ENCODE measurements around the gene CACNA2D3.

CACNA2D3 gene

GRCh38 chr3:54257125-54257720, 134.9 kb downstream of the CACNA2D3 start:
- TF ChIP-seq L3MBTL2 (conservative IDR thresholded peaks at IDR 0.05), result no peak
- TF ChIP-seq, protein P1, sequence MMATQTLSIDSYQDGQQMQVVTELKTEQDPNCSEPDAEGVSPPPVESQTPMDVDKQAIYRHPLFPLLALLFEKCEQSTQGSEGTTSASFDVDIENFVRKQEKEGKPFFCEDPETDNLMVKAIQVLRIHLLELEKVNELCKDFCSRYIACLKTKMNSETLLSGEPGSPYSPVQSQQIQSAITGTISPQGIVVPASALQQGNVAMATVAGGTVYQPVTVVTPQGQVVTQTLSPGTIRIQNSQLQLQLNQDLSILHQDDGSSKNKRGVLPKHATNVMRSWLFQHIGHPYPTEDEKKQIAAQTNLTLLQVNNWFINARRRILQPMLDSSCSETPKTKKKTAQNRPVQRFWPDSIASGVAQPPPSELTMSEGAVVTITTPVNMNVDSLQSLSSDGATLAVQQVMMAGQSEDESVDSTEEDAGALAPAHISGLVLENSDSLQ (IDR thresholded peaks at IDR 0.05), result peak; percentile 73
- 0 out of 2 replicates have a peak, but pooled peaks have one; percentile 10 for TF ChIP-seq ZNF384 (IDR thresholded peaks at IDR 0.05)
- TF ChIP-seq ELF4 (IDR thresholded peaks at IDR 0.05), result no peak
- DNase-seq (ENCODE audit: extremely low spot score), result no peak
- ChIA-PET CTCF (no interaction called here), POLR2A (no interaction called here)

GRCh38 chr3:54259636-54260035, 137.3 kb downstream of the CACNA2D3 start:
- CTCF ChIA-PET, result no interaction called here

GRCh38 chr3:54261141-54261540, 138.8 kb downstream of the CACNA2D3 start:
- ChIA-PET POLR2A (no interaction called here), CTCF (no interaction called here)
- no peak for DNase-seq (ENCODE audit: extremely low spot score)
- TF ChIP-seq FOXK2 (IDR thresholded peaks at IDR 0.05), result no peak
- no peak for TF ChIP-seq BHLHE40 (IDR thresholded peaks at IDR 0.05; ENCODE audit: borderline replicate concordance)

More at GRCh38 chr3:54259636-54260035, 137.3 kb downstream of the CACNA2D3 start:
- POLR2A ChIA-PET, result no interaction called here
- TF ChIP-seq ZNF384 (IDR thresholded peaks at IDR 0.05) (no peak), LEF1 (IDR thresholded peaks at IDR 0.05; ENCODE audit: borderline replicate concordance) (no peak), CTBP1 (IDR thresholded peaks at IDR 0.05; ENCODE audit: borderline replicate concordance) (no peak), L3MBTL2 (conservative IDR thresholded peaks at IDR 0.05) (no peak), NFRKB (IDR thresholded peaks at IDR 0.05) (no peak)
- DNase-seq (ENCODE audit: extremely low spot score), result no peak

- DNase-seq (ENCODE audit: extremely low spot score), result no peak
- ChIA-PET CTCF (no interaction called here), POLR2A (no interaction called here)
- TF ChIP-seq FOXA1 (IDR thresholded peaks at IDR 0.05) (no peak), NFRKB (IDR thresholded peaks at IDR 0.05) (no peak), L3MBTL2 (conservative IDR thresholded peaks at IDR 0.05) (no peak), HDGF (IDR thresholded peaks at IDR 0.05; ENCODE audit: borderline replicate concordance) (no peak), FOXK2 (IDR thresholded peaks at IDR 0.05) (no peak), SUZ12 (IDR thresholded peaks at IDR 0.05) (no peak), TARDBP (IDR thresholded peaks at IDR 0.05) (no peak), SP1 (IDR thresholded peaks at IDR 0.05) (no peak), LEF1 (IDR thresholded peaks at IDR 0.05; ENCODE audit: borderline replicate concordance) (no peak), CTBP1 (IDR thresholded peaks at IDR 0.05; ENCODE audit: borderline replicate concordance) (no peak), ELF4 (IDR thresholded peaks at IDR 0.05) (no peak), ARNT (IDR thresholded peaks at IDR 0.05) (no peak), ZNF384 (IDR thresholded peaks at IDR 0.05) (no peak), BHLHE40 (IDR thresholded peaks at IDR 0.05; ENCODE audit: borderline replicate concordance) (no peak)
Measured at GRCh38 chr3:54262541-54262940, 140.2 kb downstream of the CACNA2D3 start.

DNA sequence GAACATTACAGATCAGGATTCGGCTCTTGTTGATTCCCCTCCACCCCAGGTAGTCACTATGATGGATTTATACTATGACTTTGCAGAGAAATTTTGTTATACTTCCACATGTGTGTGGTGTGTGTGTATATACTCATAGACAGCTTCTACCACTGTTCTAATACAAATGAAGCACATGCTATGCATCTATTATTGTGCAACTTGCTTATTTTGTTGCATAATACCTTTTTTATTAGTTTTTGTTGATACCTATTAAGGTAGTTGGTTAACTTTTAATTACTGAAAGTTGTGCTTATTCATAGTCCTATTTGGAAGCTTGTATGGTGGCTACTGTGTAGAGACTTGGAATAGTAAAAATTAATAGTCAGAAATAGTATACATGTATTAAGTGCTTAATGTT, 140.6 kb downstream of the CACNA2D3 start:
- POLR2A ChIA-PET, result no interaction called here
- CTCF ChIA-PET, result no interaction called here
- no peak for TF ChIP-seq CTBP1 (IDR thresholded peaks at IDR 0.05; ENCODE audit: borderline replicate concordance)
- TF ChIP-seq, protein P1 (IDR thresholded peaks at IDR 0.05), result no peak
- no peak for TF ChIP-seq BHLHE40 (IDR thresholded peaks at IDR 0.05; ENCODE audit: borderline replicate concordance)
- no peak for DNase-seq (ENCODE audit: extremely low spot score)

DNA sequence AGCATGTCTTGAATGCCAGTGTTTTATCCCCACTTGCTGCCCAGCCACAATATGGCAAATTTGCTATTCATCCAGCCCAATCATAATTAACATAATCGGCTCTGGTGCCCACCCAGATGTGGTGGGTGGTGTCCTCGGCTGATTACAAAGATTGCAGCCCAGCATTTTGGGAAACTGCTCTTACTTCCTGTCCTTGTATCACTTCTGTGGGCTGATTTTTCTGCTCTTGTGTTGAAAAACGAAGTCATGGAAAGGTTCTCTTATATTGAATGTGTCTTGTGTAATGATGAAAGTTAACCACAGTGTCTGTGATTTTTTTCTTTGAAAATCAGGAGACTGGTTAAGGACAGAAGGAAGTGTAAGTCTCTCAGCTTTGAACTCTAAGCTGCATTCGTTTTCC, 141.7 kb downstream of the CACNA2D3 start:
- POLR2A ChIA-PET, result no interaction called here
- CTCF ChIA-PET, result no interaction called here
- TF ChIP-seq NFRKB (IDR thresholded peaks at IDR 0.05), result no peak
- TF ChIP-seq ZNF384 (IDR thresholded peaks at IDR 0.05), result no peak
- TF ChIP-seq, protein P1 (IDR thresholded peaks at IDR 0.05), result no peak
- TF ChIP-seq ARNT (IDR thresholded peaks at IDR 0.05), result no peak
- TF ChIP-seq FOXK2 (IDR thresholded peaks at IDR 0.05), result no peak
- TF ChIP-seq CTBP1 (IDR thresholded peaks at IDR 0.05; ENCODE audit: borderline replicate concordance), result no peak
- DNase-seq (ENCODE audit: extremely low spot score), result no peak

GRCh38 chr3:54270816-54271526, 148.6 kb downstream of the CACNA2D3 start:
- DNase-seq (ENCODE audit: extremely low spot score), result no peak
- CTCF ChIA-PET, result no interaction called here
- POLR2A ChIA-PET, result no interaction called here
- TF ChIP-seq BHLHE40 (IDR thresholded peaks at IDR 0.05; ENCODE audit: borderline replicate concordance) (no peak), ARNT (IDR thresholded peaks at IDR 0.05) (no peak), LEF1 (IDR thresholded peaks at IDR 0.05; ENCODE audit: borderline replicate concordance) (no peak), CTBP1 (IDR thresholded peaks at IDR 0.05; ENCODE audit: borderline replicate concordance) (no peak), ELF4 (IDR thresholded peaks at IDR 0.05) (no peak), TARDBP (IDR thresholded peaks at IDR 0.05) (no peak), SUZ12 (IDR thresholded peaks at IDR 0.05) (no peak), FOXK2 (IDR thresholded peaks at IDR 0.05) (no peak), FOXM1 (IDR thresholded peaks at IDR 0.05; ENCODE audit: borderline replicate concordance) (no peak), L3MBTL2 (conservative IDR thresholded peaks at IDR 0.05) (no peak), SP1 (IDR thresholded peaks at IDR 0.05) (no peak), FOXA1 (IDR thresholded peaks at IDR 0.05) (no peak), NFRKB (IDR thresholded peaks at IDR 0.05) (no peak), HDGF (IDR thresholded peaks at IDR 0.05; ENCODE audit: borderline replicate concordance) (no peak), ZNF384 (IDR thresholded peaks at IDR 0.05) (no peak)
- TF ChIP-seq, protein P1 (IDR thresholded peaks at IDR 0.05), result no peak

Data from HEK293T (cell line).